Measurements from ENCODE around the gene POLE.

GRCh38 chr12:132602572-132603239 is 84.4 kb downstream of the POLE start:
- no peak for TF ChIP-seq CTCF (IDR thresholded peaks at IDR 0.05)
- no peak for TF ChIP-seq POLR2A (IDR thresholded peaks at IDR 0.05)
